ENCODE results near the gene ACOT13.
"Not testable (repeated sequence)": the region's sequence is repeated elsewhere in the genome, so short reads cannot be mapped to it uniquely, and the experiment has no call there.

Gene ACOT13

GRCh38 chr6:24666641-24667377, at the start of gene ACOT13, which contains the start of gene TDP2:
Gene ACOT13 (plus strand): TSS chr6:24667077. CDS start chr6:24667264, 187 bp downstream.
Gene TDP2 (minus strand): TSS chr6:24666899. CDS start chr6:24666862, 37 bp downstream.
- DNase-seq (ENCODE audit: low read depth, low spot score), result peak; percentile 90

- DNase-seq (ENCODE audit: low read depth, low spot score), result no peak
These were observed 47.2 kb upstream of the ACOT13 start for GRCh38 chr6:24619661-24620060.

GRCh38 chr6:24620637-24621036, 46.2 kb upstream of the ACOT13 start:
- DNase-seq (ENCODE audit: low read depth, low spot score), result no peak

GRCh38 chr6:24621626-24622289, 45.1 kb upstream of the ACOT13 start:
- no peak for DNase-seq (ENCODE audit: low read depth, low spot score)

GRCh38 chr6:24630856-24631505, 35.9 kb upstream of the ACOT13 start:
- no peak for DNase-seq (ENCODE audit: low read depth, low spot score)

GRCh38 chr6:24631671-24632070, 35.2 kb upstream of the ACOT13 start:
- no peak for DNase-seq (ENCODE audit: low read depth, low spot score)

- DNase-seq (ENCODE audit: low read depth, low spot score), result no peak
These were observed 34.3 kb upstream of the ACOT13 start for GRCh38 chr6:24632573-24632972.

- no peak for DNase-seq (ENCODE audit: low read depth, low spot score)
These were observed 30.2 kb upstream of the ACOT13 start for GRCh38 chr6:24636681-24637080.

- no peak for DNase-seq (ENCODE audit: low read depth, low spot score)
These were observed 26.7 kb upstream of the ACOT13 start for GRCh38 chr6:24640166-24640565.

GRCh38 chr6:24640631-24641030, 26.2 kb upstream of the ACOT13 start:
- DNase-seq (ENCODE audit: low read depth, low spot score), result not testable (repeated sequence)

GRCh38 chr6:24642061-24642460, 24.8 kb upstream of the ACOT13 start:
- DNase-seq (ENCODE audit: low read depth, low spot score), result no peak

- no peak for DNase-seq (ENCODE audit: low read depth, low spot score)
These were observed 23.0 kb upstream of the ACOT13 start for GRCh38 chr6:24643920-24644319.

GRCh38 chr6:24644377-24644776, 22.5 kb upstream of the ACOT13 start:
- no peak for DNase-seq (ENCODE audit: low read depth, low spot score)

- DNase-seq (ENCODE audit: low read depth, low spot score), result no peak
These were observed 20.1 kb upstream of the ACOT13 start for GRCh38 chr6:24646771-24647170.

GRCh38 chr6:24648276-24648675, 18.6 kb upstream of the ACOT13 start:
- DNase-seq (ENCODE audit: low read depth, low spot score), result no peak

- no peak for DNase-seq (ENCODE audit: low read depth, low spot score)
These were observed 17.2 kb upstream of the ACOT13 start for GRCh38 chr6:24649691-24650090.

- DNase-seq (ENCODE audit: low read depth, low spot score), result no peak
These were observed 16.5 kb upstream of the ACOT13 start for GRCh38 chr6:24650365-24650764.

GRCh38 chr6:24655215-24655614, 11.7 kb upstream of the ACOT13 start:
- no peak for DNase-seq (ENCODE audit: low read depth, low spot score)

- DNase-seq (ENCODE audit: low read depth, low spot score), result no peak
These were observed 8.0 kb upstream of the ACOT13 start for GRCh38 chr6:24658573-24659560.

- DNase-seq (ENCODE audit: low read depth, low spot score), result no peak
These were observed 7.3 kb upstream of the ACOT13 start for GRCh38 chr6:24659561-24659960.

GRCh38 chr6:24660105-24660504, 6.8 kb upstream of the ACOT13 start:
- no peak for DNase-seq (ENCODE audit: low read depth, low spot score)
